22Rv1 (cell line): ENCODE measurements around the gene KIF9.

ENCODE experiments used
- CTCF ChIP-seq: fragments of 450-650 bp; IDR thresholded peaks from 2 replicates; pipeline ENCODE4 v1.5.1; 2017; ENCODE audit warnings: mild to moderate bottlenecking
- ZFX ChIP-seq: fragments of 450-650 bp; IDR thresholded peaks from 2 replicates; pipeline ENCODE4 v1.6.1; 2017; ENCODE audit warnings: antibody characterized with exemption, borderline replicate concordance

GRCh38 chr3:47245271-47245670, 37.3 kb downstream of the KIF9 start:
- TF ChIP-seq CTCF (no peak), ZFX (no peak)
